ENCODE results near the gene DHRS7C. TPM values are rescaled to one million over a fixed set of nuclear protein-coding genes. Genes with fewer than 3 reads are reported as not detected.

DHRS7C gene
- total RNA-seq, 3 donors from 2014 or later = not detected

DNA sequence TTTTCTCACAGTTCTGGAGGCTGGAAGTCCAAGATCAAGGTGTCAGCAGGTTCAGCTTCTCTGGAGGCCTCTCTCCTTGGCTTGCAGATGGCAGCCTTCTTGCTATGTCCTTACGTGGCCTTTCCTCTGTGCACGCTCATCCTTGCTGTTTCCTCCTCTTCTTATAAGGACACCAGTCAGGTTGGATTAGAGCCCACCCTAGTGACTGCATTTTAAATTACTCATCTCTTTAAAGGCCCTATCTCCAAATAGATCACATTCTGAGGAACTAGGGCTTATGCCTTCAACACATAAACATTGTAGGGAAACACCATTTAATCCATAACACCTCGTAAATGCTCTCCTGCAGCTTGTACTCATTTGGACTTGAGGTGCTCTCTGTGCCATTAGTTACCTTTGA lies 36.3 kb downstream of the DHRS7C start:
- H3K36me3 ChIP-seq = no peaks in the 10 kb centered on the region
- intact Hi-C loops (cut with DNase I; ENCODE audit: low total_unique reads) = no loop called here
- H3K27me3 ChIP-seq = no peaks in the 10 kb centered on the region
- TF ChIP-seq, protein P1, sequence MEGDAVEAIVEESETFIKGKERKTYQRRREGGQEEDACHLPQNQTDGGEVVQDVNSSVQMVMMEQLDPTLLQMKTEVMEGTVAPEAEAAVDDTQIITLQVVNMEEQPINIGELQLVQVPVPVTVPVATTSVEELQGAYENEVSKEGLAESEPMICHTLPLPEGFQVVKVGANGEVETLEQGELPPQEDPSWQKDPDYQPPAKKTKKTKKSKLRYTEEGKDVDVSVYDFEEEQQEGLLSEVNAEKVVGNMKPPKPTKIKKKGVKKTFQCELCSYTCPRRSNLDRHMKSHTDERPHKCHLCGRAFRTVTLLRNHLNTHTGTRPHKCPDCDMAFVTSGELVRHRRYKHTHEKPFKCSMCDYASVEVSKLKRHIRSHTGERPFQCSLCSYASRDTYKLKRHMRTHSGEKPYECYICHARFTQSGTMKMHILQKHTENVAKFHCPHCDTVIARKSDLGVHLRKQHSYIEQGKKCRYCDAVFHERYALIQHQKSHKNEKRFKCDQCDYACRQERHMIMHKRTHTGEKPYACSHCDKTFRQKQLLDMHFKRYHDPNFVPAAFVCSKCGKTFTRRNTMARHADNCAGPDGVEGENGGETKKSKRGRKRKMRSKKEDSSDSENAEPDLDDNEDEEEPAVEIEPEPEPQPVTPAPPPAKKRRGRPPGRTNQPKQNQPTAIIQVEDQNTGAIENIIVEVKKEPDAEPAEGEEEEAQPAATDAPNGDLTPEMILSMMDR (IDR thresholded peaks at IDR 0.05) = no peak
- TF ChIP-seq POLR2AphosphoS5 (IDR thresholded peaks at IDR 0.05) (no peak), POLR2A (IDR thresholded peaks at IDR 0.05) (no peak)
- DNase-seq (ENCODE audit: low spot score in 2 of 2) = no peak
- H3K9me3 ChIP-seq = no peaks in the 10 kb centered on the region
- H3K4me1 ChIP-seq = no peaks in the 10 kb centered on the region
- no peak overlapping the region for H3K27ac ChIP-seq
- H3K4me3 ChIP-seq = no peak overlapping the region

GRCh38 chr17:9750524-9750923 lies 40.9 kb downstream of the DHRS7C start:
- H3K27ac ChIP-seq = no peak overlapping the region
- intact Hi-C loops (cut with DNase I; ENCODE audit: low total_unique reads) = no loop called here

GRCh38 chr17:9729735-9730420 lies 61.5 kb downstream of the DHRS7C start:
- intact Hi-C loops (cut with DNase I; ENCODE audit: low total_unique reads) = no loop called here
- H3K27me3 ChIP-seq = no peaks in the 10 kb centered on the region
- no peaks in the 10 kb centered on the region for H3K36me3 ChIP-seq
- H3K4me3 ChIP-seq = no peak overlapping the region
- H3K9me3 ChIP-seq = no peaks in the 10 kb centered on the region
- DNase-seq (ENCODE audit: low spot score in 2 of 2) = no peak
- no peaks in the 10 kb centered on the region for H3K4me1 ChIP-seq
- no peak overlapping the region for H3K27ac ChIP-seq
- TF ChIP-seq POLR2AphosphoS5 (IDR thresholded peaks at IDR 0.05) = no peak
- TF ChIP-seq, protein P1 (IDR thresholded peaks at IDR 0.05) = no peak
- TF ChIP-seq POLR2A (IDR thresholded peaks at IDR 0.05) = no peak

More at GRCh38 chr17:9750524-9750923, 40.9 kb downstream of the DHRS7C start:
- TF ChIP-seq POLR2A (IDR thresholded peaks at IDR 0.05) (no peak), POLR2AphosphoS5 (IDR thresholded peaks at IDR 0.05) (no peak)
- TF ChIP-seq, protein P1 (IDR thresholded peaks at IDR 0.05) = no peak
- H3K9me3 ChIP-seq = no peaks in the 10 kb centered on the region
- no peak overlapping the region for H3K4me3 ChIP-seq
- no peak for DNase-seq (ENCODE audit: low spot score in 2 of 2)
- H3K4me1 ChIP-seq = no peaks in the 10 kb centered on the region
- no peaks in the 10 kb centered on the region for H3K27me3 ChIP-seq
- H3K36me3 ChIP-seq = no peaks in the 10 kb centered on the region

- H3K4me1 ChIP-seq = no peaks in the 10 kb centered on the region
- no peaks in the 10 kb centered on the region for H3K9me3 ChIP-seq
- no peak overlapping the region for H3K27ac ChIP-seq
- no peaks in the 10 kb centered on the region for H3K36me3 ChIP-seq
- peak in 1 of 2 donors; percentile 18 for DNase-seq (ENCODE audit: low spot score in 2 of 2)
- intact Hi-C loops (cut with DNase I; ENCODE audit: low total_unique reads) = no loop called here
- no peak overlapping the region for H3K4me3 ChIP-seq
- H3K27me3 ChIP-seq = no peaks in the 10 kb centered on the region
- TF ChIP-seq POLR2AphosphoS5 (IDR thresholded peaks at IDR 0.05) (no peak), POLR2A (IDR thresholded peaks at IDR 0.05) (no peak)
- TF ChIP-seq, protein P1 (IDR thresholded peaks at IDR 0.05) = peak; percentile 94 to 98 (median 96)
Observed at GRCh38 chr17:9729034-9729650, 62.2 kb downstream of the DHRS7C start.

DNA sequence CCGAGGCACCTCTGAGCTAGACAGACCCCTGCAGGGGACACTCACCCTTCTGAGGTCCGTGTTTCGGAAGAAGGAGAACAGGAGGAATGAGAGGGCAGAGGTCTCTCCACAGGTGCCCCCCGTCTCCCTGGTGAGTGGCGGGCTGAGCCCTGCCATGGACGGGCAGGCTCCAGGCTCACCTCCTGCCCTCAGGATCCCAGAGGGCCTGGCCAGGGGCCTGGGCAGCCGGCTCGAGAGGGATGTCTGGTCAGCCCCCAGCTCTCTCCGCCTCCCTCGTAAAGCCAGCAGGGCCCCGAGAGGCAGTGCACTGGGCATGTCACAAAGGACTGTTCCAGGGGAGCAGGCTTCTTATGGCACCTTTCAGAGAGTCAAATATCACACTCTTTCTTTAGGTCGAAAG lies 62.8 kb downstream of the DHRS7C start:
- H3K27me3 ChIP-seq = no peaks in the 10 kb centered on the region
- H3K36me3 ChIP-seq = no peaks in the 10 kb centered on the region
- no peak for DNase-seq (ENCODE audit: low spot score in 2 of 2)
- no peak overlapping the region for H3K27ac ChIP-seq
- no peaks in the 10 kb centered on the region for H3K9me3 ChIP-seq
- intact Hi-C loops (cut with DNase I; ENCODE audit: low total_unique reads) = no loop called here
- TF ChIP-seq POLR2A (IDR thresholded peaks at IDR 0.05) (no peak), POLR2AphosphoS5 (IDR thresholded peaks at IDR 0.05) (no peak)
- TF ChIP-seq, protein P1 (IDR thresholded peaks at IDR 0.05) = no peak
- no peak overlapping the region for H3K4me3 ChIP-seq
- H3K4me1 ChIP-seq = no peaks in the 10 kb centered on the region

Data from breast epithelium (tissue), 4 donors.